HEK293 (cell line): Measurements from ENCODE around the gene TM2D1.

Experiments
- HOXC10 ChIP-seq: sonication (generic); formaldehyde crosslinking; IDR thresholded peaks from 2 replicates; pipeline ENCODE4 v1.8.1; 2023; ENCODE audit warnings: mild to moderate bottlenecking, missing genetic modification reagents
- KLF1 ChIP-seq: fragments of 450-650 bp; formaldehyde crosslinking; IDR thresholded peaks from 2 replicates; pipeline ENCODE4 v1.5.1; 2016; ENCODE audit warnings: missing biosample characterization, missing genetic modification characterization
- KLF10 ChIP-seq: fragments of 450-650 bp; IDR thresholded peaks from 2 replicates; pipeline ENCODE4 v1.5.1; 2018; ENCODE audit warnings: missing biosample characterization, mild to moderate bottlenecking, missing genetic modification characterization
- PATZ1 ChIP-seq: fragments of 450-650 bp; formaldehyde crosslinking; IDR thresholded peaks from 2 replicates; pipeline ENCODE4 v1.5.1; 2016; ENCODE audit warnings: missing biosample characterization, missing genetic modification characterization
- PBX3 ChIP-seq: sonication (generic); formaldehyde crosslinking; IDR thresholded peaks from 2 replicates; pipeline ENCODE4 v1.8.1; 2022; ENCODE audit warnings: mild to moderate bottlenecking, moderate library complexity, missing genetic modification reagents
- PRDM10 ChIP-seq: fragments of 450-650 bp; formaldehyde crosslinking; IDR thresholded peaks from 2 replicates; pipeline ENCODE4 v1.5.1; 2016; ENCODE audit warnings: missing biosample characterization, missing genetic modification characterization
- REPIN1 ChIP-seq: fragments of 450-650 bp; formaldehyde crosslinking; IDR thresholded peaks from 2 replicates; pipeline ENCODE4 v1.5.1; 2017; ENCODE audit warnings: missing biosample characterization, missing genetic modification characterization, low read depth
- SP3 ChIP-seq: fragments of 450-650 bp; formaldehyde crosslinking; IDR thresholded peaks from 2 replicates; pipeline ENCODE4 v1.5.1; 2016; ENCODE audit warnings: missing biosample characterization, missing genetic modification characterization
- TSHZ1 ChIP-seq: fragments of 450-650 bp; formaldehyde crosslinking; IDR thresholded peaks from 2 replicates; pipeline ENCODE4 v1.5.1; 2016; ENCODE audit warnings: missing biosample characterization, missing genetic modification characterization, borderline replicate concordance
- ZBTB11 ChIP-seq: fragments of 450-650 bp; formaldehyde crosslinking; conservative IDR thresholded peaks from 2 replicates; pipeline ENCODE4 v1.5.1; 2016; ENCODE audit warnings: low read depth, missing biosample characterization, missing genetic modification characterization
- ZEB2 ChIP-seq: fragments of 450-650 bp; formaldehyde crosslinking; IDR thresholded peaks from 2 replicates; pipeline ENCODE4 v1.5.1; 2016; ENCODE audit warnings: missing biosample characterization, missing genetic modification characterization
- ZFP3 ChIP-seq: fragments of 450-650 bp; formaldehyde crosslinking; IDR thresholded peaks from 2 replicates; pipeline ENCODE4 v1.5.1; 2016; ENCODE audit warnings: low read depth, missing biosample characterization, missing genetic modification characterization
- ZIC2 ChIP-seq: fragments of 450-650 bp; formaldehyde crosslinking; IDR thresholded peaks from 2 replicates; pipeline ENCODE4 v1.5.1; 2016; ENCODE audit warnings: missing biosample characterization, missing genetic modification characterization
- ZNF184 ChIP-seq: fragments of 450-650 bp; IDR thresholded peaks from 2 replicates; pipeline ENCODE4 v1.5.1; 2018; ENCODE audit warnings: missing biosample characterization, mild to moderate bottlenecking, missing genetic modification characterization
- ZNF488 ChIP-seq: fragments of 450-650 bp; formaldehyde crosslinking; IDR thresholded peaks from 2 replicates; pipeline ENCODE4 v1.5.1; 2016; ENCODE audit warnings: missing biosample characterization, missing genetic modification characterization
- ZNF514 ChIP-seq: fragments of 450-650 bp; formaldehyde crosslinking; IDR thresholded peaks from 2 replicates; pipeline ENCODE4 v1.5.1; 2016; ENCODE audit warnings: missing biosample characterization, missing genetic modification characterization
- ZNF585B ChIP-seq: fragments of 450-650 bp; formaldehyde crosslinking; IDR thresholded peaks from 2 replicates; pipeline ENCODE4 v1.5.1; 2016; ENCODE audit warnings: missing biosample characterization, missing genetic modification characterization
- ZNF692 ChIP-seq: fragments of 450-650 bp; formaldehyde crosslinking; IDR thresholded peaks from 2 replicates; pipeline ENCODE4 v1.5.1; 2016; ENCODE audit warnings: missing biosample characterization, missing genetic modification characterization
- ZNF768 ChIP-seq: fragments of 450-650 bp; formaldehyde crosslinking; IDR thresholded peaks from 2 replicates; pipeline ENCODE4 v1.5.1; 2018; ENCODE audit warnings: missing biosample characterization, mild to moderate bottlenecking, missing genetic modification characterization
- ZSCAN4 ChIP-seq: fragments of 450-650 bp; formaldehyde crosslinking; IDR thresholded peaks from 2 replicates; pipeline ENCODE4 v1.5.1; 2017; ENCODE audit warnings: missing biosample characterization, missing genetic modification characterization

Gene TM2D1

GRCh38 chr1:61724813-61725694, at the start of gene TM2D1 (continued):
- no peak for TF ChIP-seq ZNF488 (tag by site-specific recombination)
- TF ChIP-seq ZNF768 (tag by site-specific recombination), result no peak
- 0 out of 2 replicates have a peak, but pooled peaks have one; percentile 7 for TF ChIP-seq ZNF184 (tag by site-specific recombination)
- peak; percentile 88 for TF ChIP-seq SP3
- TF ChIP-seq ZNF514 (tag by site-specific recombination), result no peak
- 0 out of 2 replicates have a peak, but pooled peaks have one; percentile 66 for TF ChIP-seq PBX3 (CRISPR knock-in tag)
- peak; percentile 88 for TF ChIP-seq ZEB2 (tag by site-specific recombination)
- TF ChIP-seq PATZ1 (tag by site-specific recombination), result peak; percentile 35; the same call in 1 of the 2 replicates
- TF ChIP-seq ZBTB11 (tag by site-specific recombination), result peak; percentile 94
- TF ChIP-seq KLF1, result peak; percentile 74
- TF ChIP-seq ZFP3, result no peak; the same call in 1 of the 2 replicates
- TF ChIP-seq TSHZ1 (tag by site-specific recombination), result peak; percentile 67
- TF ChIP-seq PRDM10 (tag by site-specific recombination), result peak; percentile 96
- TF ChIP-seq KLF10, result no peak; the same call in 1 of the 2 replicates
- no peak for TF ChIP-seq HOXC10
- no peak for TF ChIP-seq ZSCAN4 (tag by site-specific recombination)
- peak; percentile 31; the same call in 1 of the 2 replicates for TF ChIP-seq ZIC2
- TF ChIP-seq REPIN1 (tag by site-specific recombination), result 0 out of 2 replicates have a peak, but pooled peaks have one; percentile 53
- TF ChIP-seq ZNF692, result peak; percentile 99
- TF ChIP-seq ZNF585B (tag by site-specific recombination), result no peak
